ENCODE measurements around the gene ABITRAM.
A peak's percentile ranks its signal among the peaks of the same experiment; 100 is the strongest.

ABITRAM gene

GRCh38 chr9:108953983-108954574 is 19.9 kb downstream of the ABITRAM start (continued):
- TF ChIP-seq ZNF654 (tag by site-specific recombination; IDR thresholded peaks at IDR 0.05; ENCODE audit: low read depth) = peak; percentile 58
- no peak for TF ChIP-seq HOXC10 (CRISPR knock-in tag; IDR thresholded peaks at IDR 0.05)
- TF ChIP-seq, protein P1, sequence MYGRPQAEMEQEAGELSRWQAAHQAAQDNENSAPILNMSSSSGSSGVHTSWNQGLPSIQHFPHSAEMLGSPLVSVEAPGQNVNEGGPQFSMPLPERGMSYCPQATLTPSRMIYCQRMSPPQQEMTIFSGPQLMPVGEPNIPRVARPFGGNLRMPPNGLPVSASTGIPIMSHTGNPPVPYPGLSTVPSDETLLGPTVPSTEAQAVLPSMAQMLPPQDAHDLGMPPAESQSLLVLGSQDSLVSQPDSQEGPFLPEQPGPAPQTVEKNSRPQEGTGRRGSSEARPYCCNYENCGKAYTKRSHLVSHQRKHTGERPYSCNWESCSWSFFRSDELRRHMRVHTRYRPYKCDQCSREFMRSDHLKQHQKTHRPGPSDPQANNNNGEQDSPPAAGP (tag by site-specific recombination; IDR thresholded peaks at IDR 0.05) = no peak
- no peak for TF ChIP-seq HOXA7 (CRISPR knock-in tag; IDR thresholded peaks at IDR 0.05; ENCODE audit: borderline replicate concordance)
- TF ChIP-seq RBAK (tag by site-specific recombination; IDR thresholded peaks at IDR 0.05) = no peak
- no peak for TF ChIP-seq ZNF391 (tag by site-specific recombination; IDR thresholded peaks at IDR 0.05; ENCODE audit: borderline replicate concordance, low read depth)

- H3K27ac ChIP-seq (ENCODE audit: extremely low read depth, low read depth, low read length) = no peak overlapping the region
- H3K4me1 ChIP-seq (ENCODE audit: control insufficient read depth, insufficient read depth, low read length) = peaks cover 11% of the 10 kb centered on the region; the same call in 1 of the 2 replicates
- CTCF ChIA-PET = interaction anchor here (0.7 to 2.5 kb wide), 6 partner anchors 10 to 486 kb away, joined by 3 to 11 read pairs (median 4); no protein-coding TSS in a partner anchor
- POLR2A ChIA-PET = no interaction called here
- no peak overlapping the region for H3K4me3 ChIP-seq (ENCODE audit: low read depth, low read length)
- no peaks in the 10 kb centered on the region for H3K9me3 ChIP-seq (ENCODE audit: control insufficient read depth, insufficient read depth, low read depth, low read length)
- H3K36me3 ChIP-seq (ENCODE audit: control insufficient read depth in 2 of 2, insufficient read depth in 1 of 2, low read length in 2 of 2) = peaks cover 0 to 13% of the 10 kb centered on the region in 2 experiments; a peak in 1 of 3 replicates
- TF ChIP-seq HIC1 (tag by site-specific recombination; IDR thresholded peaks at IDR 0.05) (no peak), ZNF239 (tag by site-specific recombination; IDR thresholded peaks at IDR 0.05) (no peak), GLI2 (tag by site-specific recombination; IDR thresholded peaks at IDR 0.05; ENCODE audit: borderline replicate concordance, low read depth) (no peak), BCL11A (tag by site-specific recombination; IDR thresholded peaks at IDR 0.05; ENCODE audit: low read depth) (no peak), ZNF600 (tag by site-specific recombination; IDR thresholded peaks at IDR 0.05) (0 out of 2 replicates have a peak, but pooled peaks have one; percentile 32), ZSCAN30 (tag by site-specific recombination; IDR thresholded peaks at IDR 0.05) (0 out of 2 replicates have a peak, but pooled peaks have one; percentile 34), ZNF488 (tag by site-specific recombination; IDR thresholded peaks at IDR 0.05) (no peak), ZNF37A (tag by site-specific recombination; IDR thresholded peaks at IDR 0.05) (no peak), KLF9 (tag by site-specific recombination; IDR thresholded peaks at IDR 0.05; ENCODE audit: low read depth) (no peak), ZNF585B (tag by site-specific recombination; IDR thresholded peaks at IDR 0.05) (no peak), ZNF639 (tag by site-specific recombination; IDR thresholded peaks at IDR 0.05) (no peak), ZNF133 (tag by site-specific recombination; IDR thresholded peaks at IDR 0.05) (no peak), ZNF23 (tag by site-specific recombination; IDR thresholded peaks at IDR 0.05; ENCODE audit: borderline replicate concordance) (no peak), ZNF621 (tag by site-specific recombination; IDR thresholded peaks at IDR 0.05) (no peak), TCF7L2 (IDR thresholded peaks at IDR 0.05; ENCODE audit: borderline replicate concordance, low read depth, low read length) (peak; percentile 43; the same call in 1 of the 2 replicates), ZNF449 (tag by site-specific recombination; IDR thresholded peaks at IDR 0.05) (no peak)
- TF ChIP-seq, protein P2, sequence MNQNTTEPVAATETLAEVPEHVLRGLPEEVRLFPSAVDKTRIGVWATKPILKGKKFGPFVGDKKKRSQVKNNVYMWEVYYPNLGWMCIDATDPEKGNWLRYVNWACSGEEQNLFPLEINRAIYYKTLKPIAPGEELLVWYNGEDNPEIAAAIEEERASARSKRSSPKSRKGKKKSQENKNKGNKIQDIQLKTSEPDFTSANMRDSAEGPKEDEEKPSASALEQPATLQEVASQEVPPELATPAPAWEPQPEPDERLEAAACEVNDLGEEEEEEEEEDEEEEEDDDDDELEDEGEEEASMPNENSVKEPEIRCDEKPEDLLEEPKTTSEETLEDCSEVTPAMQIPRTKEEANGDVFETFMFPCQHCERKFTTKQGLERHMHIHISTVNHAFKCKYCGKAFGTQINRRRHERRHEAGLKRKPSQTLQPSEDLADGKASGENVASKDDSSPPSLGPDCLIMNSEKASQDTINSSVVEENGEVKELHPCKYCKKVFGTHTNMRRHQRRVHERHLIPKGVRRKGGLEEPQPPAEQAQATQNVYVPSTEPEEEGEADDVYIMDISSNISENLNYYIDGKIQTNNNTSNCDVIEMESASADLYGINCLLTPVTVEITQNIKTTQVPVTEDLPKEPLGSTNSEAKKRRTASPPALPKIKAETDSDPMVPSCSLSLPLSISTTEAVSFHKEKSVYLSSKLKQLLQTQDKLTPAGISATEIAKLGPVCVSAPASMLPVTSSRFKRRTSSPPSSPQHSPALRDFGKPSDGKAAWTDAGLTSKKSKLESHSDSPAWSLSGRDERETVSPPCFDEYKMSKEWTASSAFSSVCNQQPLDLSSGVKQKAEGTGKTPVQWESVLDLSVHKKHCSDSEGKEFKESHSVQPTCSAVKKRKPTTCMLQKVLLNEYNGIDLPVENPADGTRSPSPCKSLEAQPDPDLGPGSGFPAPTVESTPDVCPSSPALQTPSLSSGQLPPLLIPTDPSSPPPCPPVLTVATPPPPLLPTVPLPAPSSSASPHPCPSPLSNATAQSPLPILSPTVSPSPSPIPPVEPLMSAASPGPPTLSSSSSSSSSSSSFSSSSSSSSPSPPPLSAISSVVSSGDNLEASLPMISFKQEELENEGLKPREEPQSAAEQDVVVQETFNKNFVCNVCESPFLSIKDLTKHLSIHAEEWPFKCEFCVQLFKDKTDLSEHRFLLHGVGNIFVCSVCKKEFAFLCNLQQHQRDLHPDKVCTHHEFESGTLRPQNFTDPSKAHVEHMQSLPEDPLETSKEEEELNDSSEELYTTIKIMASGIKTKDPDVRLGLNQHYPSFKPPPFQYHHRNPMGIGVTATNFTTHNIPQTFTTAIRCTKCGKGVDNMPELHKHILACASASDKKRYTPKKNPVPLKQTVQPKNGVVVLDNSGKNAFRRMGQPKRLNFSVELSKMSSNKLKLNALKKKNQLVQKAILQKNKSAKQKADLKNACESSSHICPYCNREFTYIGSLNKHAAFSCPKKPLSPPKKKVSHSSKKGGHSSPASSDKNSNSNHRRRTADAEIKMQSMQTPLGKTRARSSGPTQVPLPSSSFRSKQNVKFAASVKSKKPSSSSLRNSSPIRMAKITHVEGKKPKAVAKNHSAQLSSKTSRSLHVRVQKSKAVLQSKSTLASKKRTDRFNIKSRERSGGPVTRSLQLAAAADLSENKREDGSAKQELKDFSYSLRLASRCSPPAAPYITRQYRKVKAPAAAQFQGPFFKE (tag by site-specific recombination; IDR thresholded peaks at IDR 0.05; ENCODE audit: borderline replicate concordance) = no peak
Measured at GRCh38 chr9:108956022-108956630, 21.9 kb downstream of the ABITRAM start.

All from HEK293 (cell line).